Activated naive CD8-positive, alpha-beta T cell (primary cell): ENCODE measurements around the gene ZNF771.
A peak's percentile ranks its signal among the peaks of the same experiment; 100 is the strongest.

Experiments
- H3K27ac Mint-ChIP-seq: one replicate; pipeline ENCODE4 v1.8.0; 2021; ENCODE audit warnings: mixed read lengths
- H3K27me3 Mint-ChIP-seq: one replicate; pipeline ENCODE4 v1.8.0; 2021; ENCODE audit warnings: mixed read lengths
- H3K36me3 Mint-ChIP-seq: one replicate; pipeline ENCODE4 v1.8.0; 2021; ENCODE audit warnings: mixed read lengths
- H3K4me1 Mint-ChIP-seq: one replicate; pipeline ENCODE4 v1.8.0; 2021; ENCODE audit warnings: low read depth, mixed read lengths
- H3K4me3 Mint-ChIP-seq: one replicate; pipeline ENCODE4 v1.8.0; 2021; ENCODE audit warnings: mild to moderate bottlenecking, mixed read lengths
- H3K9me3 Mint-ChIP-seq: one replicate; pipeline ENCODE4 v1.8.0; 2021; ENCODE audit warnings: low read depth, mixed read lengths

The ZNF771 gene

DNA sequence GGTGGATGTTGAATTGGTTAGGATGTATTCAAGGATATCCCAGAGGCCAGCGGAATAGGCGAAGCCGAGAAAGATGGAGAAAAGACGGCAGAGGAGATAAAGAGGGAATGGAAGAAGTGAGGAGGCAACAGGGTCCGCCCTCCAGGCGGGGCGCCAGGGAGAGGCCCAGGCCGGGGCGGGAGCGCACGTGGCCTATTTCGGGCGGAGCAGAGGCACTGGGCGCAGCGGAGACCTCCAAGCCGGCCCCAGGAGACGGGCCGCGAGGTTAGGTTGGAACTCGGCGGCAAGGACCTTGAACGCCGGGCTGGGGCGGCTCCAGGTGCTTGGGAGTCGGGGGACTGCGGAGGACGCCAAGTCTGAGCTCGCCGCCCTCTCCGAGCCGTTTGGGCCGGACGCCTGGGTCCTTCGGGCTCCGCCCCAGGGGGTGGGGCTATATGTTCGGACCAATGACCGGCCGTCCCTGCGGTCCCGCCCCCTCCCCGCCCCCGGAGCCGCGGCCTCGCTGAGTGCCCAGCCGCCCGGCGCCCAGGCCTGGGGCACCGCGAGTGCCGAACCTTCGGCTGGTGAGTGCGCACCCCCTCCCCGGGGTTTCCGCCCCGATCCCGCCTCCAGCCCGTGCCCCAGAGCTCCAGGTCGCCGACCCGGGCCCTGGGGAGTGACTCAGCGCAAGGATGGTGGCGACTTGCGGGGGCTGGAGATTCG lies at the start of gene ZNF771:
TSS of gene ZNF771 (plus strand) at position 505 of the 702 bp plus-strand sequence. CDS start 448 bp downstream, outside the sequence.
- H3K36me3 Mint-ChIP-seq: peaks cover 4% of the 10 kb centered on the region
- peaks cover 31% of the 10 kb centered on the region for H3K4me1 Mint-ChIP-seq
- H3K9me3 Mint-ChIP-seq: no peaks in the 10 kb centered on the region
- H3K27ac Mint-ChIP-seq: peak within 1 kb of the TSS; percentile 99
- H3K4me3 Mint-ChIP-seq: peak within 1 kb of the TSS; percentile 99
- no peaks in the 10 kb centered on the region for H3K27me3 Mint-ChIP-seq

GRCh38 chr16:30357715-30358576 lies 49.5 kb upstream of the ZNF771 start:
- no peak overlapping the region for H3K27ac Mint-ChIP-seq
- H3K9me3 Mint-ChIP-seq: no peaks in the 10 kb centered on the region
- peaks cover 23% of the 10 kb centered on the region for H3K4me1 Mint-ChIP-seq
- no peak overlapping the region for H3K4me3 Mint-ChIP-seq
- H3K36me3 Mint-ChIP-seq: no peaks in the 10 kb centered on the region
- no peaks in the 10 kb centered on the region for H3K27me3 Mint-ChIP-seq

DNA sequence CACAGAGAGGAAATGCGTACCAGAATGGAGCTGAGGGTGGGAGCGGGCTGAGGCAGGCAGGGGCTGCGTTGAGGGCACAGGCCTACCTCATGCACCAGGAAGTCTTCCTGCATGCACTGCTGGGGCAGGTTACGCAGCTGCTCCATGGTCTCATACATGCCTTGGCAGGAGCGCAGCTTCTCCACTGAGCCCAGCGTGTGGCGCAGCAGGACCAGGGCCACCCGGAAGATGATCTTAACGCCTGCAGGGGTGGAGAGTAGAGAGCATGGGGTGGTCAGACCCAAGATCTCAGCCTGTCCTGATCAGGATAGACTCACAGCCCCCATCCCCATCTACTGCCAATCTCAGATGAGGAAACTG lies 48.8 kb upstream of the ZNF771 start:
- no peaks in the 10 kb centered on the region for H3K9me3 Mint-ChIP-seq
- no peak overlapping the region for H3K27ac Mint-ChIP-seq
- peaks cover 19% of the 10 kb centered on the region for H3K4me1 Mint-ChIP-seq
- H3K36me3 Mint-ChIP-seq: no peaks in the 10 kb centered on the region
- no peak overlapping the region for H3K4me3 Mint-ChIP-seq
- H3K27me3 Mint-ChIP-seq: no peaks in the 10 kb centered on the region

- no peak overlapping the region for H3K4me3 Mint-ChIP-seq
- no peak overlapping the region for H3K27ac Mint-ChIP-seq
- no peaks in the 10 kb centered on the region for H3K36me3 Mint-ChIP-seq
- H3K27me3 Mint-ChIP-seq: no peaks in the 10 kb centered on the region
- H3K9me3 Mint-ChIP-seq: no peaks in the 10 kb centered on the region
- peaks cover 18% of the 10 kb centered on the region for H3K4me1 Mint-ChIP-seq
Observed at GRCh38 chr16:30358990-30359870, 48.2 kb upstream of the ZNF771 start.

DNA sequence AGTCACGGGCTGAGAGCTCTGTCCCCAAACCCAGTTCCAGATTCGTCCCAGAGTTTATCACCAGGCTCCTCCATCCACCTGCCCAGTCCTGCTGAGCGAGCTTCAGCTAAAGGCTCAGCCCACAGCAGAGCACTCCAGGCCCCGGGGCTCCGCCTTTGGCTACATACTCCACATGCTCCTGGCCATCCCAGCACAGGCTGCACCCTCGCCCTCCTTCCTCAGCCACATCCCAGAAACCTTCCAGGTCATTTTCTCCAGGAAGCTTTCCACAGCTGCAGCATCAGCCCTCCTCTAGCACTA lies 47.6 kb upstream of the ZNF771 start:
- H3K4me3 Mint-ChIP-seq: no peak overlapping the region

GRCh38 chr16:30361180-30361579 lies 46.2 kb upstream of the ZNF771 start:
- Mint-ChIP-seq H3K4me3 (no peak overlapping the region), H3K36me3 (no peaks in the 10 kb centered on the region), H3K27ac (no peak overlapping the region), H3K4me1 (peaks cover 10% of the 10 kb centered on the region), H3K9me3 (no peaks in the 10 kb centered on the region), H3K27me3 (no peaks in the 10 kb centered on the region)

More for the DNA sequence above, 47.6 kb upstream of the ZNF771 start:
- no peak overlapping the region for H3K27ac Mint-ChIP-seq
- peaks cover 13% of the 10 kb centered on the region for H3K4me1 Mint-ChIP-seq
- H3K9me3 Mint-ChIP-seq: no peaks in the 10 kb centered on the region
- no peaks in the 10 kb centered on the region for H3K36me3 Mint-ChIP-seq
- H3K27me3 Mint-ChIP-seq: no peaks in the 10 kb centered on the region

DNA sequence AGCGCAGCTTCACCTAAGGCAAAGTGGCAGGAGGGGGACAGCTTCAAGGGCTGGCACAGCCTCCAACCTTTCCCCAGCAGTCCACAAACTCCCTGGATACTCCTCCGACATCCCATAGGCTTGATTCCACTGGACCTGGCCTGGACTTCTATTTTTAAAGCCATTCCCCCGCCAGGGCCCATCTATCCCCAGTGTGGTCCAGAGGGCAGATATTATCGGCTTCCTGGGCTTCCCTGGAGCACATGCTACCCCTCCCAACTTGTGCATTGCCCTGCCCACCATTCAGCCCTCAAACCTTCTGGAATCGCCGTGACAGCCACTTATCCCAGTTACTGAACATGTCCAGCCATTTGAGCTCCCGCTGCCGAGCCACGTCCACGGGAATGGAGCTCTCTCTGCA lies 42.2 kb upstream of the ZNF771 start:
- Mint-ChIP-seq H3K4me3 (no peak overlapping the region), H3K27ac (peak overlapping the region; percentile 10), H3K27me3 (no peaks in the 10 kb centered on the region), H3K4me1 (peaks cover 33% of the 10 kb centered on the region), H3K9me3 (no peaks in the 10 kb centered on the region), H3K36me3 (no peaks in the 10 kb centered on the region)

- Mint-ChIP-seq H3K9me3 (no peaks in the 10 kb centered on the region), H3K27ac (peak overlapping the region; percentile 87), H3K4me1 (peaks cover 40% of the 10 kb centered on the region), H3K36me3 (no peaks in the 10 kb centered on the region), H3K27me3 (no peaks in the 10 kb centered on the region), H3K4me3 (peak overlapping the region; percentile 92)
Observed at GRCh38 chr16:30366511-30366910, 40.9 kb upstream of the ZNF771 start.

DNA sequence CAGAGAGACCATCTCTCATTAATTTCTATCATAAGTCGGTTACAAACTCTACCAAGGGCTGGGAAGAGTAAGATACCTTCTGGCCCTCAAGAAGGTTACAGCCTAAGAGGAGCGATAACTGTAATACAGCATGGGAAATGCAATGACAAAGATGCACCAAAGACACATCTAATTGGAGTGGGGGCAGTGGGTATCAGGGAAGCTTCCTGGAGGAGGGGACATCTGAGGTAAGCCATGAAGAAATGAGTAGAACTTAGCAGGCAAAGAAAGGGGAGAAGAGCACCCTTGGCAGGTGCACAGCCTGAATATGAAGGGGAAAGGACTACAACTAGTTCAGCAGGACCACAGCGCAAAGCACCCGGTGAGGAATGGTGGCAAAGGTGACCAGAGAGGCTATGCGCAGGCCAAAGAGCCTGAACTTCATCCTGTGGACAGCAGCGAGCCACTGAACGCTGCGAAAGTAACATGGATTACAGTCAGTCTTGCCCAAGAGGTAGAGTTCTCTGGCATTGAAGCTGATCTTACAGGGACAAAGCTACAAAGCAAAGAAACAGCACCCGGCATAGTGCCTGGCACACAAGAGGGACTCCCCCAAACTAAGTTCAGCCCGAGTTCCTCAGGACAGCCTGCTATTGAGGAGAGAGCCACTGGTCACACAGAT lies 39.9 kb upstream of the ZNF771 start:
- Mint-ChIP-seq H3K27me3 (no peaks in the 10 kb centered on the region), H3K4me3 (peak overlapping the region; percentile 92), H3K36me3 (no peaks in the 10 kb centered on the region), H3K9me3 (no peaks in the 10 kb centered on the region), H3K27ac (peak overlapping the region; percentile 87), H3K4me1 (peaks cover 46% of the 10 kb centered on the region)

GRCh38 chr16:30368122-30368791 lies 39.1 kb upstream of the ZNF771 start:
- H3K4me1 Mint-ChIP-seq: peaks cover 49% of the 10 kb centered on the region
- H3K27me3 Mint-ChIP-seq: no peaks in the 10 kb centered on the region
- no peaks in the 10 kb centered on the region for H3K36me3 Mint-ChIP-seq
- H3K9me3 Mint-ChIP-seq: no peaks in the 10 kb centered on the region
- H3K4me3 Mint-ChIP-seq: peak overlapping the region; percentile 92
- peak overlapping the region; percentile 87 for H3K27ac Mint-ChIP-seq

DNA sequence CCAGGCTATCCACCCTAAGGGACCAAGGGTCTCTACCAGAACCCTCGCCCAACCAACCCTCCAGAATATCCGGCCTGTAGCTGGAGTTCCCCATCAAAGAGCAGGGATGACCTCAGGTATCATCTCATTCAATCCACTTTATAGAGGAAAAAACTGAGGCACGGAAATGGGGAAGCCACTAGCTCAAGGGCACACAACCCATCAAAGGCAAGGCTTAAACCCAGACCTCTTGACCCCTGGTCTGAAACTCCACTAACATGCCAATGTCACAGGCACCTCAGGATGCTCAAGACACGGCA lies 38.7 kb upstream of the ZNF771 start:
- Mint-ChIP-seq H3K27me3 (no peaks in the 10 kb centered on the region), H3K4me1 (peaks cover 49% of the 10 kb centered on the region), H3K4me3 (peak overlapping the region; percentile 92), H3K27ac (peak overlapping the region; percentile 87), H3K36me3 (no peaks in the 10 kb centered on the region), H3K9me3 (no peaks in the 10 kb centered on the region)

DNA sequence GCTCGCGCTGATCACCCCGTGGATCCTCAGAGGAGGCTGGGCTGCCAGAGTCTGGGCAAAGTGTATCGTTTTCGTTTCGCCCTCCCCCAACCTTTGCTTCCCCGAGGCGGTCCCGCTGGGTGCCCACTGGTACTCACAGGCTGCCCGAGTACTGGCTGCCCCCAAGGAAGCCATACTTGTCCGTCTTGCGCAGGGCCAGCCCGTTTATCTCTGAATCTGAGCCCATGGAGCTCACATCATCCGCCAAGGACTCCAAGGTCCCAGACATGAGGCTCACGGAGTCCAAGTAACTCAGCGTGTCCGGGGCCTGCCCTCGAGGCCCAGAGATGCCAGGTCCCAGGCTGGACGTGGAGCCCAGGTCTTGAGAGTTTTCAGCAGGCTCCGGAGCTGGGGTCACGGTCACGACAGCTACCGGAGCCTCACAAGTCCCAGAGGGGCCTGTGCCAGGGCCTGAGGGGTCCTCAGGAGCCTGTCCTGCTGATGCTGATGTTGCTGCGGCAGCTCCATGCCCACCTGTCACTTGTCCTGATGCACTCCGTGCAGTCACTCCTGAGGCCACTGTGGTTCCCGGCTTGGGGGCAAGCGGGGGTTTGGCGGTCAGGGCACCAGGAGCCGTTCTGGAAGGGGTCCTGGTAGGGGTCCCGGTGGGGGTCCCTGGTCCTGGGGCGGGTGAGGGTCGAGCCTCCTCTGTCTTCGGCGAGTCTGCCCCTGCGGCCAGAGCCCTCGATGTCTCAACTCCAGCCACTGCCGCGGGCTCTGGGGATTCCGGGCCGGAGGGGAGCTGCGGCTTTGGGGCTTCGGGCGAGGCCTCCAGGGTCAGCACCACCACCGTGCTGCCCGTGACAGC lies 38.1 kb upstream of the ZNF771 start:
- Mint-ChIP-seq H3K27me3 (no peaks in the 10 kb centered on the region), H3K4me1 (peaks cover 49% of the 10 kb centered on the region), H3K9me3 (no peaks in the 10 kb centered on the region), H3K36me3 (no peaks in the 10 kb centered on the region), H3K27ac (peak overlapping the region; percentile 87), H3K4me3 (peak overlapping the region; percentile 92)

DNA sequence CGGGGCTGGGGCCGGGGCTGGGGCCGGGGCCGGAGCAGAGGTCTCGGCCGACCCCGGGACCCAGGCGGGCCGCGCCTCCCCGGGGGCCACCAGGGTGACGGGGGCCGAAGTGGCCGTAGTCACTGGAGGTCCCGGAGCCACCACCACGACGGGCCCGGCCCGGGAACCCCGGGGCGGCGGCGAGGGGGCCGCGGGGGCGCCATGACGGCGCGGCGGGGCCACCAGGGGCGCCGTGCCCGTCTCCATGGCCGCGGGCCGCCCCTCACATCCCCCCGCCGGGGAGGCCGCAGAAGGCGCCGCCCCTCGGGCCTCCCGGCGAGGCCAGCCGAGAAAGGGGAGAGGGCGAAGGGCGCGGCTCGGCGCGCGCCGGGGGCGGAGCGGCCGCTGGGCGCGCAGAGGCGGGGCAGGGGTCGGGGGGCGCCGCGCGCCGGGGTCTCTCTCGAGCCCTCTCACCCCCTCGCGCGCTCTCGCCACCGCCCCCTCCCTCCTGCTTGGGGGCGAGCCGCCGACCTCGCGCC lies 37.4 kb upstream of the ZNF771 start:
- H3K9me3 Mint-ChIP-seq: no peaks in the 10 kb centered on the region
- no peaks in the 10 kb centered on the region for H3K36me3 Mint-ChIP-seq
- H3K4me1 Mint-ChIP-seq: peaks cover 49% of the 10 kb centered on the region
- no peaks in the 10 kb centered on the region for H3K27me3 Mint-ChIP-seq
- H3K4me3 Mint-ChIP-seq: peak overlapping the region; percentile 76
- H3K27ac Mint-ChIP-seq: no peak overlapping the region
